GM12878 (cell line): ENCODE data around the gene TPCN2. TPM values are rescaled to one million over a fixed set of nuclear protein-coding genes. Genes with fewer than 3 reads are reported as not detected.
A peak's percentile ranks its signal among the peaks of the same experiment; 100 is the strongest.

Experiments
- ATAC-seq: fragments of 200-7000 bp; cut with Tn5 transposase; 3 replicates; pipeline ENCODE4 v1.9.1; 2020; ENCODE audit warnings: mild to moderate bottlenecking, moderate library complexity
- BruUV-seq: library from RNA; stranded (reverse); fragments of 400-500 nt; replicated peaks from 2 replicates; lab custom pipeline; 2021; lab: Mats Ljungman, UMichigan
- CTCF ChIA-PET: fragments of 300-600 bp; sonication (Branson Sonifier 250); formaldehyde crosslinking; extraction: SDS; loops from one replicate; lab custom pipeline; 2021; ENCODE audit warnings: inconsistent platforms; lab: Yijun Ruan, JAX
- POLR2A ChIA-PET: fragments of 350-600 bp; formaldehyde crosslinking; extraction: SDS; loops from one replicate; lab custom pipeline; 2021; ENCODE audit warnings: inconsistent platforms; lab: Charles Lee
- RAD21 ChIA-PET: fragments of 300-600 bp; sonication (Branson Sonifier 250); formaldehyde crosslinking; loops from one replicate; lab custom pipeline; 2023; ENCODE audit warnings: antibody characterized with exemption; ENCODE audit not compliant: unreplicated experiment; lab: Charles Lee
- SMC1A ChIA-PET: fragments of 300-600 bp; sonication (Branson Sonifier 250); formaldehyde crosslinking; loops from one replicate; lab custom pipeline; 2023; ENCODE audit not compliant: unreplicated experiment, uncharacterized antibody; lab: Charles Lee
- DNase-seq: peaks from one replicate; pipeline ENCODE4 v3.0.0-alpha.2; 2011; ENCODE audit warnings: low read depth, low spot score
- FAIRE-seq: peaks from 3 replicates; lab custom pipeline; 2011; peaks lifted over from hg19 to GRCh38; lab: Jason Lieb, UNC
- H2AFZ ChIP-seq: 2 replicates; pipeline ENCODE4 v1.6.0; 2011; ENCODE audit warnings: low read depth, low read length, control low read depth; ENCODE audit not compliant: control insufficient read depth
- H3K27ac ChIP-seq: 2 replicates; pipeline ENCODE4 v1.5.1; 2011; ENCODE audit warnings: control low read depth; ENCODE audit not compliant: control insufficient read depth, insufficient read depth
- H3K27me3 ChIP-seq, 2 experiments: replicated peaks in 1 of 2; 2 replicates each; pipeline versions ENCODE4 v1.6.0 to v1.6.1; 2011; ENCODE audit warnings: low read length in 1 of 2; ENCODE audit not compliant: control insufficient read depth in 2 of 2, insufficient read depth in 2 of 2
- H3K36me3 ChIP-seq, 2 experiments: 2 replicates each; pipeline ENCODE4 v1.5.1; 2011; ENCODE audit warnings: low read length in 1 of 2; ENCODE audit not compliant: control insufficient read depth in 2 of 2, insufficient read depth in 2 of 2
- H3K4me1 ChIP-seq: 2 replicates; pipeline ENCODE4 v1.6.1; 2011; ENCODE audit warnings: mild to moderate bottlenecking, low read length, moderate library complexity, mixed read lengths; ENCODE audit not compliant: control insufficient read depth, insufficient read depth
- H3K4me2 ChIP-seq: 2 replicates; pipeline ENCODE4 v1.6.0; 2011; ENCODE audit warnings: control low read depth; ENCODE audit not compliant: control insufficient read depth, insufficient read depth
- H3K4me3 ChIP-seq: fragments of 200-600 bp; sonication (generic); 2 replicates; pipeline ENCODE4 v1.5.1; 2016
- H3K79me2 ChIP-seq: 2 replicates; pipeline ENCODE4 v1.6.0; 2011; ENCODE audit warnings: low read length; ENCODE audit not compliant: control insufficient read depth, insufficient read depth
- H3K9ac ChIP-seq: 2 replicates; pipeline ENCODE4 v1.8.0; 2011; ENCODE audit warnings: low read length, control low read depth, mixed read lengths; ENCODE audit not compliant: control insufficient read depth, insufficient read depth
- H3K9me3 ChIP-seq: replicated peaks from 3 replicates; pipeline ENCODE4 v1.5.1; 2011; ENCODE audit warnings: mild to moderate bottlenecking, low read length; ENCODE audit not compliant: control insufficient read depth, insufficient read depth
- H4K20me1 ChIP-seq: 2 replicates; pipeline ENCODE4 v1.6.0; 2011; ENCODE audit not compliant: control insufficient read depth, insufficient read depth
- ATF7 ChIP-seq: fragments of 450-650 bp; IDR thresholded peaks from 2 replicates; pipeline ENCODE4 v1.6.1; 2016; ENCODE audit warnings: low read depth, mild to moderate bottlenecking
- DPF2 ChIP-seq: fragments of 450-650 bp; IDR thresholded peaks from 2 replicates; pipeline ENCODE4 v1.6.1; 2017; ENCODE audit warnings: mild to moderate bottlenecking
- IKZF1 ChIP-seq: fragments of 450-650 bp; conservative IDR thresholded peaks from 2 replicates; pipeline ENCODE4 v1.6.1; 2017; ENCODE audit warnings: antibody characterized with exemption, mild to moderate bottlenecking
- MEF2B ChIP-seq: fragments of 450-650 bp; IDR thresholded peaks from 2 replicates; pipeline ENCODE4 v1.6.1; 2018; ENCODE audit warnings: mild to moderate bottlenecking, moderate library complexity; ENCODE audit not compliant: partially characterized antibody, poor library complexity, severe bottlenecking
- NFYB ChIP-seq: IDR thresholded peaks from 2 replicates; pipeline ENCODE4 v1.6.1; 2011; ENCODE audit warnings: low read depth, mild to moderate bottlenecking, low read length, improper control_type of control experiment, moderate library complexity; ENCODE audit not compliant: insufficient read depth
- NR2F1 ChIP-seq: fragments of 450-650 bp; conservative IDR thresholded peaks from 2 replicates; pipeline ENCODE4 v1.6.1; 2017; ENCODE audit warnings: mild to moderate bottlenecking
- POLR2A ChIP-seq: IDR thresholded peaks from 2 replicates; pipeline ENCODE4 v1.6.1; 2011; ENCODE audit warnings: low read depth, mild to moderate bottlenecking, low read length
- RBBP5 ChIP-seq: fragments of 200-600 bp; sonication (generic); conservative IDR thresholded peaks from 2 replicates; pipeline ENCODE4 v1.6.1; 2016
- STAT1 ChIP-seq: fragments of 450-650 bp; conservative IDR thresholded peaks from 2 replicates; pipeline ENCODE4 v1.6.1; 2014; ENCODE audit warnings: antibody characterized with exemption, mild to moderate bottlenecking
- ZBTB33 ChIP-seq: fragments of 450-650 bp; IDR thresholded peaks from 2 replicates; pipeline ENCODE4 v1.6.1; 2017; ENCODE audit warnings: mild to moderate bottlenecking
- ZNF384 ChIP-seq: IDR thresholded peaks from 2 replicates; pipeline ENCODE4 v1.6.1; 2012; ENCODE audit warnings: low read depth, mild to moderate bottlenecking, low read length, improper control_type of control experiment, borderline replicate concordance
- WGBS: methylation state at CpG from one replicate; pipeline ENCODE4 v1.1.6; 2016; ENCODE audit warnings: low lambda C conversion rate; ENCODE audit not compliant: insufficient replicate concordance, insufficient coverage; ENCODE audit errors: missing lambda C conversion rate; 5-methylcytosine and 5-hydroxymethylcytosine counted together
- in situ Hi-C: fragments of 300-500 bp; cut with MboI; formaldehyde crosslinking; loops from 9 replicates; pipeline ENCODE4 v1.14.3; 2018; ENCODE audit warnings: mixed read lengths
- intact Hi-C: fragments of 100-400 bp; cut with micrococcal nuclease; formaldehyde crosslinking; loops from one replicate; pipeline ENCODE4 v1.14.2; 2022; ENCODE audit not compliant: unreplicated experiment
- polyA plus RNA-seq, 11 experiments: library from polyadenylated mRNA; depleted of rRNA in 4 of 11; unstranded in 6 of 11; stranded (reverse) in 5 of 11; fragments of >200 nt; fragmentation: Nextera tagmentation in 4 of 11; fragmentation: Illumina TruSeq in 1 of 11; extraction: Ambion mirVana in 4 of 11; extraction: Trizol in 1 of 11; gene quantifications; 1 replicate in 1 of 11; 2 replicates in 10 of 11; pipeline versions ENCODE4 v1.2.1 to v1.2.3, GENCODE V29; 2011 to 2016; ENCODE audit warnings: inconsistent platforms in 2 of 11, missing spikeins in 2 of 11, low read depth in 1 of 11
- total RNA-seq, 4 experiments: library from RNA; depleted of rRNA in 3 of 4; stranded (reverse); fragments of >200 nt in 3 of 4; fragmentation: Illumina TruSeq in 1 of 4; extraction: Trizol in 1 of 4; gene quantifications; 2 replicates each; pipeline versions ENCODE4 v1.2.1 to v1.2.3, GENCODE V29; 2013 to 2021
- TF ChIP-seq, protein P1 (sequence below), 3 experiments: IDR thresholded peaks in 2 of 3; conservative IDR thresholded peaks in 1 of 3; 2 replicates each; pipeline ENCODE4 v1.5.1; 2011; ENCODE audit warnings: low read depth in 3 of 3, low read length in 3 of 3, mild to moderate bottlenecking in 3 of 3, control low read depth in 2 of 3, moderate library complexity in 2 of 3, inconsistent platforms in 1 of 3, mixed read lengths in 1 of 3; ENCODE audit not compliant: control insufficient read depth in 2 of 3, insufficient read depth in 1 of 3; ENCODE audit errors: extremely low read depth in 1 of 3
- TF ChIP-seq, protein P2 (sequence below): IDR thresholded peaks from 2 replicates; pipeline ENCODE4 v1.6.1; 2011; ENCODE audit warnings: mild to moderate bottlenecking, low read depth, low read length, moderate library complexity; ENCODE audit not compliant: insufficient replicate concordance

TPCN2 gene
- total and polyA plus RNA-seq, 10 of the 15 experiments (the other 5 are each of a cell fraction or from before 2014, with no cell fraction given) = 1.7 to 18.4 (median 8.4) TPM

- Histone ChIP-seq H4K20me1 (no peaks in the 10 kb centered on the region; the same call in 1 of the 2 replicates), H2AFZ (no peak overlapping the region), H3K27ac (peak overlapping the region; percentile 68), H3K79me2 (peaks cover 60% of the 10 kb centered on the region), H3K4me1 (peaks cover 52% of the 10 kb centered on the region), H3K36me3 (peaks cover 5 to 7% of the 10 kb centered on the region in 2 experiments), H3K4me3 (peak overlapping the region; percentile 55; the same call in 1 of the 2 replicates), H3K9me3 (no peaks in the 10 kb centered on the region), H3K27me3 (no peaks in the 10 kb centered on the region), H3K4me2 (peak overlapping the region; percentile 91), H3K9ac (peak overlapping the region; percentile 65)
- peak; percentile 15 for ATAC-seq
- ChIA-PET SMC1A (interaction anchor here (0.6 to 1.9 kb wide), 3 partner anchors 25 to 592 kb away, joined by 3 to 5 read pairs (median 3); no protein-coding TSS in a partner anchor), CTCF (no interaction called here), POLR2A (interaction anchor here (0.7 to 1.9 kb wide), 5 partner anchors 8 to 211 kb away, joined by 3 to 6 read pairs (median 5); partner anchors contain the start of genes CPT1A and SMIM38), RAD21 (interaction anchor here (0.6 to 1.0 kb wide), 4 partner anchors 8 to 624 kb away, joined by 3 to 4 read pairs (median 3); no protein-coding TSS in a partner anchor)
- intact Hi-C loops (loop anchor here (5.0 to 10.0 kb wide), 2 partner anchors 150 to 208 kb away; partner anchors contain the start of genes CPT1A, IGHMBP2 and MRPL21), in situ Hi-C loops (no loop called here)
- DNase-seq = no peak
- no peak for FAIRE-seq
- BruUV-seq = no TSS peak
- WGBS = 48% methylated on average over 20 of the region's 21 CpGs
- TF ChIP-seq NFYB (no peak), MEF2B (peak; percentile 91), NR2F1 (peak; percentile 62), ZNF384 (no peak), RBBP5 (no peak), IKZF1 (peak; percentile 86), ATF7 (no peak), DPF2 (peak; percentile 67), POLR2A (0 out of 2 replicates have a peak, but pooled peaks have one; percentile 15), ZBTB33 (no peak), STAT1 (no peak)
- TF ChIP-seq, protein P1, sequence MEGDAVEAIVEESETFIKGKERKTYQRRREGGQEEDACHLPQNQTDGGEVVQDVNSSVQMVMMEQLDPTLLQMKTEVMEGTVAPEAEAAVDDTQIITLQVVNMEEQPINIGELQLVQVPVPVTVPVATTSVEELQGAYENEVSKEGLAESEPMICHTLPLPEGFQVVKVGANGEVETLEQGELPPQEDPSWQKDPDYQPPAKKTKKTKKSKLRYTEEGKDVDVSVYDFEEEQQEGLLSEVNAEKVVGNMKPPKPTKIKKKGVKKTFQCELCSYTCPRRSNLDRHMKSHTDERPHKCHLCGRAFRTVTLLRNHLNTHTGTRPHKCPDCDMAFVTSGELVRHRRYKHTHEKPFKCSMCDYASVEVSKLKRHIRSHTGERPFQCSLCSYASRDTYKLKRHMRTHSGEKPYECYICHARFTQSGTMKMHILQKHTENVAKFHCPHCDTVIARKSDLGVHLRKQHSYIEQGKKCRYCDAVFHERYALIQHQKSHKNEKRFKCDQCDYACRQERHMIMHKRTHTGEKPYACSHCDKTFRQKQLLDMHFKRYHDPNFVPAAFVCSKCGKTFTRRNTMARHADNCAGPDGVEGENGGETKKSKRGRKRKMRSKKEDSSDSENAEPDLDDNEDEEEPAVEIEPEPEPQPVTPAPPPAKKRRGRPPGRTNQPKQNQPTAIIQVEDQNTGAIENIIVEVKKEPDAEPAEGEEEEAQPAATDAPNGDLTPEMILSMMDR (IDR thresholded peaks at IDR 0.05 in 2 of 3, conservative IDR thresholded peaks at IDR 0.05 in 1 of 3; ENCODE audit: control insufficient read depth in 2 of 3, extremely low read depth in 1 of 3, insufficient read depth in 1 of 3, low read depth in 3 of 3, low read length in 3 of 3) = no peak
- TF ChIP-seq, protein P2, sequence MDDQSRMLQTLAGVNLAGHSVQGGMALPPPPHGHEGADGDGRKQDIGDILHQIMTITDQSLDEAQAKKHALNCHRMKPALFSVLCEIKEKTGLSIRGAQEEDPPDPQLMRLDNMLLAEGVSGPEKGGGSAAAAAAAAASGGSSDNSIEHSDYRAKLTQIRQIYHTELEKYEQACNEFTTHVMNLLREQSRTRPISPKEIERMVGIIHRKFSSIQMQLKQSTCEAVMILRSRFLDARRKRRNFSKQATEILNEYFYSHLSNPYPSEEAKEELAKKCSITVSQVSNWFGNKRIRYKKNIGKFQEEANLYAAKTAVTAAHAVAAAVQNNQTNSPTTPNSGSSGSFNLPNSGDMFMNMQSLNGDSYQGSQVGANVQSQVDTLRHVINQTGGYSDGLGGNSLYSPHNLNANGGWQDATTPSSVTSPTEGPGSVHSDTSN = no peak
Measured at GRCh38 chr11:69052343-69053168, 3.8 kb downstream of the TPCN2 start.
